GM21515 (cell line): Measurements from ENCODE around the gene TANGO2.

Source experiments
- ATAC-seq: cut with Tn5 transposase; IDR thresholded peaks from one replicate; pipeline ENCODE4 v1.9.1; 2021; ENCODE audit not compliant: unreplicated experiment

TANGO2 gene

DNA sequence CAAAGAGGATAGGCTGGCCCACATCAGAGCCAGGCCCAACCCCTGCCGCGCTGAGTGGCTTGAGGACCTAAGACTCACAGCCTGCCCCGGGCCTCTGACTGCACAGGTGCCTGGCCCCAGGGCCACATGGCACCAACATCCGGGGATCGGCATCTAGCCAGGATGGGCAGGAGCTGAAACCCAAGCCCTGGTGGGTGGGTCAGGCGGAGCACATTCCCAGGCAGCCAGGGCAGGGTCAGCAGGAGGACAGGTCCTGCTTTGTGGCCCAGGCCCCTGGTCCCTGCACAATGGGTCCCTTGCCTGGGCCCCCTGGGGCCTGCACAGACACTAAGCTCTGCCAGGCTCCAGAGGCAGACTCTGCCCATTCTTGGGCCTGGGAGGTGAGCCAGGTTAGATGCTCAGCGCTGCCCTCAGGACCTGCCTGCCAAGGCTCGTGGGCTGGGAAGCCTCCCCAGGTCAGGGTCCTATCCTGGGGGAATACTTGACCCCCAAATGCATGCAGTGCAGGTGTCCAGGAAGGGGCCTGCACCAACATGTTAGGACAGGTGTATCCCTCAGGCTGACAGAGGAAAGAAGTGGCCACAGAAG lies 37.8 kb upstream of the TANGO2 start:
- no peak for ATAC-seq

DNA sequence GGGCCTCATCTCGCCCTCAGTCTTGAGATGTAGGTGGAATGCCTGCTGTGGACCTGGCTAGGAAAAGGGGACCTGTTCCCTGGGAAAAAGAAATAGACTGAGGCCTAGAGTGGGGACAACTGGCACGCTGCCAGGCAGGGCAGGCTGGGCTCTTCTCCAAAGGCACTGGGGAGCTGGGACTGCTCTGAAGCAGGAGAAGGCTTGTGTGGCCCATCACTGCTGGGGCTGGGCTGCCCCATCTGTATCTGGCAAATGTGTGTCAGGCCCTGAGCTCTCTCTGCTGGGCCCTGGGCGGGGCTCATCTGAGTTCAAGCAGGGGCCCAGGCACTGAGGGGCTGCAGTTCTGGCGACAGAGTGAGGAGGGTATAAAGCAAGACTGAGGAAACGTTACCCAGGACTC lies 37.2 kb upstream of the TANGO2 start:
- ATAC-seq, result no peak

DNA sequence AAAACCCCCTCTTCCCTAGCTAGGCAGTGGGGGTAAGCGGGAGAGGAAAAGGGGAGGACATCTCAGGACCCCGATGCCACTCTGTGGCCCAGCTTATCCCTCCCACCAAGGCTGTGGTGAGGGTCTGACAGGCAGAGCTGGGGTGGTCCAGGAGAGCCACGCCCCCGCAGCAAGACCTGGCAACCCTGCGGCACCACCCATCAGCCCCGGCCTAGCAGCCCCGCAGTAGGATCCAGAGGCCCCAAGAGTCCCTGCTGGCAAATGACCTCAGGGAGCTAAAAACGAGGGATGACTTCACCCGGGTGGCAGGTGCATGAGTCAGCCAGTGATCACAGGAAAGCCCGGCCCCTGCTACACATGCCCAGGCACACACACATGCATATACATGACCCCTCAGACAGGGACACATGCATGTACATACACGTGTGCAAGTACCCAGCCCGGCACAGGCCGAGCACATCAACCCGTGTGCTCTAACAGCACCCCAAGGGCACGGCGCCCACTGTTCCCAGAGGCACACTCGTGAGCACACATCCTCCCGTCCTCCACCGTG lies 36.6 kb upstream of the TANGO2 start:
- no peak for ATAC-seq

DNA sequence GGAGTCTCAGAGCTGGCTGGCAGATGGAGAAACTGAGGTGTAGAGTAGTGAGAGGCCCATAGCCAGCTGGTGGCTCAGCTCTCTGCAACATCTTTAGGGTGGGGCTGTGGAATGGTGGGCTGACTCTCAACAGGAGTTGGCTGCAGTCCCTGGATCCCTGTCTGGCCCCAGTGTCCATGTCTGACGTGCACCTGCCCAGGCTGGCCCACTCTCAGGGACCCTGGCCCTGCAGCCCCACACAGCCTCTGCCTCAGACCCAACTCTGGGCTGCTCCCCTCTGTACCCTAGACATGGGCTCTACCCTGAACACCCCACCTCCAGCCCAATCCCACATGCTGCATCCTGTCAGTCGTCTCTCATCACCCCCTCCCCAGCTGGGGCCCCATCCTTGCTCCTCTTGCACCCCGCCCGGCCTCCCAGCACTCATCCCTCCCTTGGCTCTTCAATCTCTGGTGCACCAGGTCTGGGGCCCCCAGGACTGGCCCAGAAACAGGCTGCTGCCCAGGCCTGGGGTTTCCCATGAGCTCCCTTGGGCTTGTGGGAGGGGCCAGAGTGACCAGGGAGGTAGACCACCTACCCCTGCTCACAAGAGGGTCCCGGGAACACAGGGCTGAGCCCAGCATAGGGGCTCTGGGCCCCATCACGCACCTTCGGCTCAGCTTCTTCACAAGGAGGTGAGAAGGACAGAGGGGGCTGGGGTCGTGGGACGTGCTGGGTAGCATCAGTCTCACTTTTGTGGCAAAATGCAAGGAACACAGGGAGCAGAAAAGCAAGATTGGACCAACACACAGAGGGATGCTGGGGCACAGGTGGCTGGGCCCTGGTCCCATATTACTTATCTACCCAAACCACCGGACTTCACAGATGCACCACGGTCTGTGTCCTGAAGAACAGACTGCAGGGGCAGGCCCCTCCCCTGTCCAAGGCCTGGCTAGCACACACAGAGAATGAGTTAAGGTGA lies 35.8 kb upstream of the TANGO2 start:
- no peak for ATAC-seq

DNA sequence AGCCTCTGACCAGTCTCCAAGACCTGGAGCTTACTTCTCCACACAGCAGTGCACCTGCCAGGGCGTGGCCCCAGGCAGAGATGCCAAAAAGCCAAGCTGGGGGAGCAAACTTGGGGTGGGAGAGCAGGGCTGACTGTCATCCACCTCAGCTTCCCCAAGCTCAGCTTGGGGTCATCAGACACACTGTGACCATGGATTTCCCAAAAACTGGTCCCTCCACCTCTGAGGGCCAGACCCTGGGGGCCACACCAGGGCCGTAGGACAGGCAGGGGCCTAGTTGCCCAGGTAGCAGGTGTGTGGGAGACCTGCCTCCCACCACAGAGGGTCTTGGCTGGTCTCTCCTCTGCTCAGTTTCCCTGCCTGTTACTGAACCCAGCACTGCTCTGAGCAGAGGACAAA lies 34.9 kb upstream of the TANGO2 start:
- ATAC-seq, result no peak

DNA sequence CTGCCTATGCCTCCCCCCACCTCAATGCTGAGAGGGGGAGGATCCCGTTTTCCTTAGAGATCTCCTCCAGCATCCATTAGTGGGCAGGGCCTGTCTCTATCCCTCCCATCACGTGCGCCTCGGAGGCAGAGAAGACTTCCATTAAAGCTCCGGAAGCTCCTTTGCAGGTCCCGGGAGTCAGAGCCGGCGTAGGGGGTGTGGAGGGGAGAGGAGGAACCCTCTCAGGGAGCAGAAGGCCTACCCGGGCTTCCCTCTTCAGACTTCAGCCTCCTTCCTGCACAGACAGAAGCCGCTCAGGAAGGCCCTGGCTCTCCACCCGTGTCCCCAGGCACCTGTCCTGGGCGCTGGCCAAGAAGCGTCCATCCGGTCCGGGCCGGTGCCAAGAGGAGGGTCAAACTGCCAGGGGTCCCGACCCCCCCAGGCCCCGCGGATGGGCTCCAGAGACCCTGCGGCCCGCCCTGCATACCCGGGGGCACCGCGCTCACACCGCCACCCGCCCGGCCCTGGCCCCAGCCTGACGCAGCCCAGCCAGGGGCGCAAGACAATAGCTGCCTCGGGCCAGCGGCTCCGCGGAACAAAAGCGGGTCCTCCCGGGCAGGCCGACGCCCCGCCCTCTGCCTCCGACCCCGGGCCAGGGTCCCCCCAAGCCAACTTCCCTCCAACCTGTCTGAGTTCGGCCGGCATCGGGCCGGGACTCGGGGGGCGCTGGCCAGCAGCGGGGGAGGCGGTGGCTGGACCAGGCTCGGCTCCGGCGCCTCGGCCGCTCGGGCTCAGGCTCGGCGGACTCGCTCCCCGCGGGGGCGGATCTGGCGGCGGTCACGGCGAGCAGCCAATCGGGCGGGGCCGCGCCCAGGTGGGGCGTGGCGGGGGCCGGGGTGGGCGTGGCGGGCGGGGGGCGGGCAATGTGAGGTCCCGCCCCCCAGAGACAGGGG lies 34.2 kb upstream of the TANGO2 start:
- no peak for ATAC-seq

DNA sequence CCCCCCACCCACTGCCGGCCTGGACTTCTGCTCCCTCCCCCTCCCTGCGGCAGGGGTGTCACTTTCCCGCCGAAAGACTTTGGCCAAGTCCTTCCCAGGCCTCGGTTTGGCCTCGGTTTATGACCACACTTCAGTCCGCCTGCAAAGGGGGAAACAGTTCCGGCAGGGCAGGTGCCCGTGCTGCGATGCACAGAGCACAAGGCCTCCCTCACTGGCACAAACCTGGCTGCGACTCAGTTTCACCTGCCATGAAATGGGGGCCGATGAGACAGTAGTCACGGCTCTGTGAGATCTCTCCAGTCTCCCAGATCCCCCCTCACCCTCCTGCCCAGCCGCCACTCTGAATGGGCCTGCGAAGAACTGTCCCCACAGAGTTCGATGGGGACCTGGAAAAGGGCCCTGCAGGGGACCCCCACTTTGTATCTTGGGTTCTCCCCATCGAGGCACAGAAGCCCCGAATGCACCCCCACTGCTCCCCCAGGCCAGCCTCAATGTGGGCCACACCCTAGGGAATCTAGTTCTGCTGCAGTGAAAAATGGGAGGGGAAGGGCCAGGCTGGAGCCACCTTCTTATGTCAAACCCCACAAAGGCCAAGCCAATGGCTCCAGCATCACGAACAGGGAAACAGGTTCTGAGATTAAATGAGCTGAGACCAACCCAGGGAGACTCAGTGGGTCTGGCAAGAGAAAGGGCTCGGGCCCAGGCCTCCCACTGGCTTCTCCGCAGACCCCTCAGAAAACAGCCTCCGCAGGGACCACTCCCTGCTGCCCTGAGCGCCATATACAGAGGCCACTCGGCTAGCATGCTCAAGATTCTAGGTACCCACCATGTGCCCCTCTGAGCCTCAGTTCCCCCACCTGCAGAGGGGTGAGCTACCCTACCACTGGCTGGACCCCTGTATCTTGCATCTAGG lies 33.3 kb upstream of the TANGO2 start:
- no peak for ATAC-seq

DNA sequence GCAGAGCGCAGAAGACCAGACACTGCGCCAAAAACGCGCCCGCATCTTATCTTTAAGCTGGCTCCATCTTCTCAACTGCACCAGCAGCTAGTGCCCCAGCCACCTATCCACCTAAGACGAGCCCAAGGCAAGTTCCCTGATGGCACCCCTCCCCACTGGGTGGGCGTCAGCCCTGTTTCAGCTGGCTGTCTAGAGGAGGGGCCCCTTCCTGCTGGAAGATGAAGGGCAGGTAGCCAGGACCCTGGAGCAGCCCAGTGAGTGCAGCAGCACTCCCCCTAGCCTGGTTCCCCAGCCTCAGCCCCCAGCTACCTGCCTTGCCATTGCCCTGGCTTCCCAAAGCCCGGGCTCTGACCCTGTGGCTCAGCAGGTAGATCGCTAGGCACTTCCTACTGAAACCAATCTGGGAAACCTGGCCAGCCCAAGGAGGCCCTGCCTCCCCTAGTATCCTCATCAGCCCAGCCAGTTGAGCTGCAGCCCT lies 32.5 kb upstream of the TANGO2 start:
- ATAC-seq, result no peak

DNA sequence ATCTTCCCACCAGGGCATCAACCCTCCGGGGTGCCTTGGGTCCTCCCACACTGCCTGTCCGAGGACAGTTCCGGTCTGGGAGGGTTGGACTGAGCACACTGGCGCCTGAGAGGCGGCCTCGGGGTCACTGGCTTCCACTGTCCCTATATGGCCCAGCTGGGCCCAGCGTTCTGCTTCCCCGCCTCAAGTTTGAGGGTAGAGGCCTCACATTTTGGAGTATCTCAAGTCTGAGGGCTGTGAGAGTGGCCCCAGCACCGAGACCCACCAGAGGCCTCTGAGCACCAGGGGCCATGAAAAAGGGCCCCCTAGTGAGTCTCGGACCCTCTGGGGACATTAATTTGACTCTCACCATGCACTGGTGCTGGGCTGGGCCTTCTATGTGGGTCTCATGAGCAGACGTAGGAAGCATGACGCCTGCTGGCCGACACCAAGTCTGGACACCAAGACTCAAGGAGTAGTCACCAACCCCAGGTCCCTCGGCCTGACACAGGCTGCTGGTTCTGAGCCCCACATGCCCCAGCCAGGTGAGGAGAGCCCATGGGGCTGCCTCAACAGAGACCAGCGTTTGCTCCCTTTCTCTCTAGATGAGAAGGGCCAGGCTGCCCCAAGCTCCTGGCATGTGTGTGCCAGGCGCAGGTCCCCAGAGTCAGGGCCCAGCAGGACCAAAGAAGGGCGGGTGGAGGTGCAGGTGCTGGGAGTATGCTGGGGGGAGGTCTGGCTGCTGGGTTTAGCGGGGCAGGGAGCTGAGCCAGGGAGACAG lies 31.8 kb upstream of the TANGO2 start:
- no peak for ATAC-seq

DNA sequence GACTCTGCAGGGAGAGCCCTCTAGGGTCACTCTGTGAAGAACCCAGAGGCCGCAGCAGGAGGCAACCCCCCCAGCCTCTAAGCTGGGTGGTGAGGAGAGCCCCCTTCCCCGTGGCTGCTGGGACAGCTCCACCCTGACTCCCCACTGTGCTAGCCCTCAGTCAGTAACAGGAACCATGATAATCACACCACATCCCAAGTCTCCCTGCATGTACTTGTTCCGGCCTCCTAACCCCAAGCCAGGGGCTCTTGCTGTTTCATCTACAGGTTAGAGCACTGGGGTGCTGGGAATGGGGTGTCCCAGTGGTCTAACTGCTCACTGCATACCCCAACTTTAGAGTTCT lies 31.2 kb upstream of the TANGO2 start:
- no peak for ATAC-seq

DNA sequence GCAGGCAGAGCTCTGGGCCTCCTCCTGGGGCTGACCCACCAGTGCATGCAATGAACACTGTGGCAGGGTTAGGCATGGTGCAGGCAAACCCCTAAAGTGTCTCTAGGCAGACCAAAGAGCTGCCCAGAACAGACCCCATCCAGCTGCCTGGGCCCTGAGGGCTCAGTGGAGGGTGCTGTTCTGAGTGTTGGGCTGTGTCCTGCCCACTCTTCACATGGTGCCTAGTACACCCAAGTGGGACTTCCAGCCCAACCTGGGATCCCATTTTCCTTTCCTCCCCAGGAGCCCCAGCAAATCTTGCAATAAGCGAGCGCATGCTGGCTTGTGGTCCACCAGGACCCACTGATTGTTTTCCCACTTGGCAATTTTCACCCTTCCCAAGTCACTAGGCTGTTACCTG lies 30.7 kb upstream of the TANGO2 start:
- ATAC-seq, result no peak

DNA sequence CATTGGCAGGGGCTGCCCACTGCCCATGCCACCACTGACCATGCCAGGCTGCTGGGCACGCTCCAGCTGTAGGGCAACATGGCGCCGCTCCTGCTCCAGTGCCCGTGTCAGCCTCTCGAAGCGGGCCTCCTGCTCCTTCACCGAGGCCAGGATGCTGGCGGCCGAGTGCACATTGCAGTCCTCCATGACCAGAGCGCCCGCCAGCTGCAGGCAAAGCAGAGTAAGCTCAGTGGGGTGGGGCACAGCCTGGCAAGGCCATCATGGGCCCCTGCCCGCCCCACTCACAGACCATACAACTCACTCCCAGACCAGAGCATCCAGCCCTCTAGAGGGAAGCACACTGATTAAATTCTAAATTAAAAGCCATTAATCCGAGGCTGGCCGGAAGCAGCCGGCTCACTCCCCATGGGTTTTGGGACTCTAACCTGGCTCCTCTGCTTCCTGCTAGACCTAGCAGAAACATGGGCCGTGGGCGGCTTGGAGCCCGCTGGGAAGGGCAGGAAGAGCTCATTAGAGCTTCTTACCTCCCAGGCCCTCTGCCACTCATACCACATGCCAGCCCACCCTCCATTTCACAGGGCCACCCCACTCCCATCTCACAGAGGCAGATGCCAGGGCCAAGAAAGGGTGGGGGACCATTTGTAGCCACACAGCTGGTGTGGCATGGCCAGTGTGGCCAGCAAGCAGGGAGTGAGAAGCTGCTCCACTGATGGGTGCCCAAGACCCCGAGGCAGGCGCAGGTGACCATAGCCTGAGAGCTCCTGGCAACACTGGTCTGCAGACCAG lies 30.1 kb upstream of the TANGO2 start:
- ATAC-seq, result no peak

DNA sequence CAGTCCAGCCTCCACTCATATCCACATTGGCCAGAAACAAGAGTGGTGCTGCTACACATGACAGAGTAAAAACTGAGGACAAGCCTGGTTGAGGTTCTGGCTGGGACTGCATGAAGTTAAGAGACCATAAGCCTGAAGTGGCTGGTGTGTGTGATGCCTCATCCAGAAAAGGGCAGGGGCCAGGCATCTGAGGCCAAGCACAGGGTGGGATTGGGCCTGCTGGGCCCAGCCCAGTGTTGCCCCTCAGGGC lies 29.6 kb upstream of the TANGO2 start:
- ATAC-seq, result no peak

DNA sequence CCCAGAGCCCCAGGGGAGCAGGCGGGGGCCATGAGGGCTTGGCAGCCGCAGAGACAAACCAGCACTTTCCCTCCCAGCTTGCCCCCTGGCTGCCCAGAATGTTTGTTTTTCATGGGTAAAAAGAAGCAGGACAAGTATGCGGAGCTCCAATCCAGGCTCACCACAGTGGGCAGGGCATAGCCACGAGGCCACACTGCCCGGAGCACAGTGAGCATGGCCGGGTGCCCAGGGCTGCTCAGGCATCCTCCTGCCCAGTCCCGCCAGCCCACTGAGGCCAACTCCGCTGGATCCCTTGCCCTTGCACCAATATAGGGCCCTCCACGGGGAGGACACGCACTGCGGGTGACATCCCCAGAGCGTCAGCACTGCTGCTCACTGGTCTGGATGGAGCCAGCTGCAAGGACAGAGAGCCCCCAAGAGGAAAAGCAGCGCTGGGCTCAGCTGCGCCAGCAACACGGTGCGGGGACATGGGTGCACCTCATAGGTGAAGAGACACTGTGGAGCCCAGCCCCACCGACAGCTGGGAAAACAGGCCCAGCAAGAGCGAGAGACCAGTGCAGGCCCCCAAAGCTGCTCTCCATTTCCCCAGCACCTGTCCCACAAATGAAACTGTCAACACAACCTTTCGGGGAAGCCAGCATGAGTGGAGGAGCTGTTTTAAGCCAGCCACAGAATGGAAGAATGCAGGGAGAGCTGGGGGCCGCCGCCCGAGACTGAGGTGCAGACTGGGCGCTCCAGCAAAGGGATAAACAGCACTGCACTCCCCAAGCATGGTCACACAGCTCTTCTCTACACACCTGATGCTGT lies 29.1 kb upstream of the TANGO2 start:
- no peak for ATAC-seq

DNA sequence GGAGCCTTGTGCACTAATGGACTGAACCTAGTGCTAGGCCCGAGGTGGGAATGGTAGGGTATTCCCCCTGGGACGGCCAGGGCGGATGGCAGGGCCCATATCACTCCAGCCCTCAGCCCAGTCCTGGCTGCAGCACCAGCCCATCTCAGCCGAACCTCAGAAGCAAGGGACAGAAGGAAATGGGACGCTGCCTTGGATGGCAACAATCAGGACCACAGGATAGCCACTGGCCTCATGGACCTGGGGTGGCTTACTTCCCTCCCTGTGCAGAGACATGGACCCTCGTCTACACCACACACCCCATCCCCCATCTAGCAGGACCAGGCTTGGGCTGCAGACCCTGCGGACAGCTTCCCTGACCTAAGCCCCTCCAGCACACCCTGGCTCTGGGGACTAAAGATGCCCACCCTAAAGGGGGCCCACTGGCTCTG lies 28.4 kb upstream of the TANGO2 start:
- ATAC-seq, result no peak

DNA sequence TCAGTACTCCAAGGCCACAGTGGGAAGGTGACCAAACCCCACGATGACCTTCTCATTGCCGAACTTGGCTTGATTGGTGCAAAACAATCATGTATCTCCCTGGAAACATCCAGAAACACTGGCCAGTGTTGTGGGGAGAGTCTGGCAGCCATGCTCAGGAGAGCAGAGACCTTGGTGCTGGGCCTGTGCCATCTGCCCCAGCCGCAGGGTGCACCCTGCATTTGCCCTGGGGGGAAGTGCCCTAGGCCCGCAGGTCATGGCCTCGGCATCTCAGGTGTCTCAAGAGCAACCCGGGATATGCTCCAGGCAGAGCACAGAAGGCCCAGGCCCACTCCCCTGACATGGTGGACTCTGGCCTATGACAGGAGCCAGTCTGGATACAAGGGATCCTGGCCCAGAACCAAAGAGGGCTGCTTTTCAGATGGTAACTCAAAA lies 28.0 kb upstream of the TANGO2 start:
- no peak for ATAC-seq

DNA sequence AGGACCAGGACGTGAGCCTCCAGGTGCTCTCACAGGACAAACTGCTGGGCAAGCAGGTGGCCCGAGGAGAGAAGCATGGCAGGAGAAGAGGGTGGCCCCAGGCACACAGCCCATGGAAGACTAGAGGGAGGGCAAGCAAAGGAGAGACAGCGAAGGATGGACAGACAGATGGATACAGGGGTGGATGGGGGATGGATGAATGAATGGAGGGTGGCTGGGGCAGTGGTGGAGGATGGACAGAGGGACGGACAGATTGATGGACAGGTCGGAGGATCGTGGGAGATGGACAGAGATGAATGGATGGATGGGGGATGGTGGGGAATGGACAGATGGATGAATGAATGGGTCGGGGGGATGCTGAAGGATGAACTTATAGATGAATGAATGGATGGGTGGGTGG lies 27.0 kb upstream of the TANGO2 start:
- ATAC-seq, result no peak
